ENCODE measurements around the gene CDCA8.
"Not testable (repeated sequence)": the region's sequence is repeated elsewhere in the genome, so short reads cannot be mapped to it uniquely, and the experiment has no call there.

Gene CDCA8

GRCh38 chr1:37732111-37732780 is 39.9 kb downstream of the CDCA8 start:
- H3K27me3 ChIP-seq = no peaks in the 10 kb centered on the region
- H3K4me2 ChIP-seq = no peak overlapping the region
- H4K20me1 ChIP-seq = peaks cover 0 to 6% (median 0%) of the 10 kb centered on the region in 11 experiments; a peak in 2 of 22 replicates
- H3K27ac ChIP-seq = no peak overlapping the region
- H3K4me3 ChIP-seq = no peak overlapping the region
- no peak for TF ChIP-seq Cebpa-rat (IDR thresholded peaks at IDR 0.05)
- H3K9ac ChIP-seq = no peak overlapping the region
- H3K4me1 ChIP-seq = peaks cover 0 to under 1% (median 0%) of the 10 kb centered on the region in 10 experiments; a peak in 1 of 20 replicates
- no peaks in the 10 kb centered on the region for H3K36me3 ChIP-seq
- H3K9me3 ChIP-seq (replicated peaks in 1 of 11) = 0 out of 22 replicates have a peak, but pooled peaks cover 0 to 4% (median 0%) of the 10 kb centered on the region in 11 experiments

DNA sequence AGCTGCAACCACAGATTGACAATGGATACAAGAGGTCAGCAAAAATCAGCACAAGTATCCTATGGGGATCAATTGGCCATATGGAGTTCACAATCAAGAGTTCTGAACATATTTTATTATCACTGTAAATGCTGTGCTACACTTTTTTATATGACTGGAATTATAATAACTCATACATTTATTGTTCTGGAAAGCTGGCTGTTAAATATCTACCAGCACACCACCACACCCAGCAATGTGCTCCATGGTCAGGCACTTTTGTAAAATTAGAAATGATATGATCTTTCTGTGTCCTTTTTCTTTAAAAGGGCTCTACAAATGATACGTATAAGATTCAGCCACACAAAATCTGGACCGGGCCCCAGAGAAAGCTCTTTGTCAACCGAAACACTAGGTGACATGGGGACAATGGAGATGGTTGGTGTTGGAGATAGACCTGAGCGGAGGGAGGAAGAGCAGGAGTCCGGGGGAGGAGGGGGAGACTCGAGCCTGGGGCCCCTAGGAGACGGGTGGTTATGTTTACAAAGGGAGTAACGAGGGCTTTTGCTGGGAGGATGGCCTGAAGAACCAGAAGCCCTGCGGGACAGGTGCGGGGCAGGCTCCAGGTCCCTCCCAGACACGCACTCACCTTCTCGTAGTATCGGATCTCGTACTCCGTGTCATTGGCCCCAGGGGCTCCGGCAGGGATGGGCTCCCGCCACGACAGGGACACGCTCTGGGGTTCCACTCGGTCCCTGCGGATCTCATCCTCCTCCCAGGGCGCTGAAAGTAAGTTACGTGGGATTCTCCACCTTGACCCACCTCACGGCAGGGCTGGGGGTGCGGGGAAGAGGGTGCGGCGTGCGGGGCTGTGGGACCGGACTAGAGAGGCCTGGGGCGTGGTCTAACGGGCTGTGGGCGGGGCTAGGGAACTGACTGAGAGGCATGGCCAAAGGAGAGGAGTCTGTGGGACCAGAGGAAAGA is 42.6 kb downstream of the CDCA8 start:
- no peak overlapping the region for H3K9ac ChIP-seq
- peaks cover 0 to 5% (median 0%) of the 10 kb centered on the region in 11 experiments; a peak in 1 of 22 replicates for H3K9me3 ChIP-seq (replicated peaks in 1 of 11)
- no peaks in the 10 kb centered on the region for H3K36me3 ChIP-seq
- TF ChIP-seq Cebpa-rat (IDR thresholded peaks at IDR 0.05) = no peak
- peaks cover 0 to 6% (median 0%) of the 10 kb centered on the region in 11 experiments; a peak in 1 of 22 replicates for H4K20me1 ChIP-seq
- no peak overlapping the region for H3K4me2 ChIP-seq
- H3K4me3 ChIP-seq = no peak overlapping the region
- no peak overlapping the region for H3K27ac ChIP-seq
- H3K4me1 ChIP-seq = no peaks in the 10 kb centered on the region
- H3K27me3 ChIP-seq = no peaks in the 10 kb centered on the region

GRCh38 chr1:37737975-37738374 is 45.7 kb downstream of the CDCA8 start:
- not testable (repeated sequence) for H3K4me1 ChIP-seq; H3K9me3 ChIP-seq (replicated peaks in 1 of 11); H3K4me3 ChIP-seq; H3K9ac ChIP-seq; H3K27me3 ChIP-seq; H3K36me3 ChIP-seq; H3K4me2 ChIP-seq; H4K20me1 ChIP-seq; H3K27ac ChIP-seq

DNA sequence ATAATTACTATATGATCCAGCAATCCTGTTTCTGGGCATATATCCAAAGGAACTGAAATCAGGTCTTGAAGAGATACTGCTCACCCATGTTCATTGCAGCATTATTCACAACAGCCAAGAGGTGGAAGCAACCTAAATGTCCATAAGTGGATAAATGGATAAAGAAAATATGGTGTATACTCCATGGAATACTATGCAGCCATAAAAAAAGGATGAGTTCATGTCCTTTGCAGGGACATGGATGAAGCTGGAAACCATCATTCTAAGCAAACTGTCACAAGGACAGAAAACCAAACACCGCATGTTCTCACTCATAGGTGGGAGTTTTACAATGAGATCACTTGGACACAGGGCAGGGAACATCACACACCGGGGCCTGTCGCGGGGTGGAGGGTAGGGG is 46.3 kb downstream of the CDCA8 start:
- H3K4me3 ChIP-seq; H3K36me3 ChIP-seq; H4K20me1 ChIP-seq; H3K27ac ChIP-seq; H3K27me3 ChIP-seq; H3K9me3 ChIP-seq (replicated peaks in 1 of 11); H3K4me1 ChIP-seq; H3K4me2 ChIP-seq; H3K9ac ChIP-seq: not testable (repeated sequence)

- no peaks in the 10 kb centered on the region for H4K20me1 ChIP-seq
- H3K9ac ChIP-seq = no peak overlapping the region
- no peaks in the 10 kb centered on the region for H3K36me3 ChIP-seq
- H3K27me3 ChIP-seq = no peaks in the 10 kb centered on the region
- H3K9me3 ChIP-seq (replicated peaks in 1 of 11) = peaks cover 0 to 5% (median 0%) of the 10 kb centered on the region in 11 experiments; a peak in 1 of 22 replicates
- no peak overlapping the region for H3K4me2 ChIP-seq
- no peak overlapping the region for H3K27ac ChIP-seq
- H3K4me1 ChIP-seq = no peaks in the 10 kb centered on the region
- H3K4me3 ChIP-seq = no peak overlapping the region
- TF ChIP-seq Cebpa-rat (IDR thresholded peaks at IDR 0.05) = no peak
These were observed 46.9 kb downstream of the CDCA8 start for GRCh38 chr1:37739222-37739621.

DNA sequence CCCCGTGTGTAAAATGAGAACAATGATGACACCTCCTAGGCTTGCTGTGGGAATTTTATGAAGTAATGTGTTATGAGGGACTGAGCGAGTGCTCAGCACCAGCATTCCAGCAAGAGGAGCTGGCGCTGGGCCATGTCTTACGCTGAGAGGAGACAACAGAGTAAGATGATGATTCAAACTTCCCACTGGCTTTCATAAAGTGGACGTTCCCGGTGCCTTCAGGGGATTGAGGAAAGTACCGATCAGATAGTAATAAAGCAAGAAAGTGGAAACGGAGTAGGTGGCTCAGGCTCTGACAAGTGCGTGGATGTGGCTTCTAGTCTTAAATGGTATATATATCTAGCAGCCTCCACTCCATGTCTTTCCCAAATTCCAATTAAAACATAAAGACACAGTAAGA is 48.8 kb downstream of the CDCA8 start:
- Histone ChIP-seq H3K4me1 (no peaks in the 10 kb centered on the region), H3K9ac (no peak overlapping the region), H3K9me3 (replicated peaks in 1 of 11) (peaks cover 0 to 9% (median under 1%) of the 10 kb centered on the region in 11 experiments; a peak in 5 of 22 replicates), H3K36me3 (no peaks in the 10 kb centered on the region), H3K4me3 (no peak overlapping the region), H3K27me3 (no peaks in the 10 kb centered on the region), H3K4me2 (no peak overlapping the region), H4K20me1 (no peaks in the 10 kb centered on the region), H3K27ac (no peak overlapping the region)
- TF ChIP-seq Cebpa-rat (IDR thresholded peaks at IDR 0.05) = no peak

- TF ChIP-seq Cebpa-rat (IDR thresholded peaks at IDR 0.05) = no peak
- H3K27me3 ChIP-seq = no peaks in the 10 kb centered on the region
- H3K4me1 ChIP-seq = no peaks in the 10 kb centered on the region
- no peak overlapping the region for H3K27ac ChIP-seq
- H3K36me3 ChIP-seq = no peaks in the 10 kb centered on the region
- H4K20me1 ChIP-seq = no peaks in the 10 kb centered on the region
- no peak overlapping the region for H3K9ac ChIP-seq
- H3K4me3 ChIP-seq = no peak overlapping the region
- peaks cover under 1 to 14% (median 6%) of the 10 kb centered on the region in 11 experiments; a peak in 18 of 22 replicates for H3K9me3 ChIP-seq (replicated peaks in 1 of 11)
- no peak overlapping the region for H3K4me2 ChIP-seq
These were observed 49.3 kb downstream of the CDCA8 start for GRCh38 chr1:37741662-37742061.

- Histone ChIP-seq H3K9me3 (replicated peaks in 1 of 11) (peaks cover 7 to 21% (median 13%) of the 10 kb centered on the region in 11 experiments; a peak in 20 of 22 replicates), H4K20me1 (no peaks in the 10 kb centered on the region), H3K27me3 (no peaks in the 10 kb centered on the region), H3K27ac (no peak overlapping the region), H3K4me1 (no peaks in the 10 kb centered on the region), H3K4me3 (no peak overlapping the region; a peak in 1 of 20 replicates), H3K4me2 (no peak overlapping the region), H3K9ac (no peak overlapping the region), H3K36me3 (no peaks in the 10 kb centered on the region)
- no peak for TF ChIP-seq Cebpa-rat (IDR thresholded peaks at IDR 0.05)
These were observed 54.5 kb downstream of the CDCA8 start for GRCh38 chr1:37746806-37747205.

DNA sequence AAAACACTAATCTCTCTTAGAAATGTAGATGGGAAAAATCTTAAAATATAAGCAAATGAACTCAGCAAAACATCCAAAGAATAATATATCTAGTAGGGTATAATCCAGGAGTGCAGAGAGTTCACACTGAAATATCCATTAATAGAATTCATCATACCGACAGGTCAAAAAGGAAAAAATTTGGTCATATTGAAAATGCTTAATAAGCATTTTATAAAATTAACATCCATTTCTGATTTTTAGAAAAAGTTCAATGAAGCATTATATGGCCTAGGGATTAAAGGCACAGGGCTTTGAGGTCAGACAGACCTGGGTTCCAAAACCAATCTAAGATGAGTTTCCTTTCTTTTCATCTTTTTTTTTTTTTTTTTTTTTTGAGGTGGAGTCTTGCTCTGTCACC is 56.2 kb downstream of the CDCA8 start:
- Histone ChIP-seq H3K4me1 (no peaks in the 10 kb centered on the region), H3K9ac (no peak overlapping the region), H3K4me2 (no peak overlapping the region), H3K36me3 (no peaks in the 10 kb centered on the region), H3K4me3 (no peak overlapping the region), H3K9me3 (replicated peaks in 1 of 11) (peaks cover 7 to 21% (median 13%) of the 10 kb centered on the region in 11 experiments; a peak in 20 of 22 replicates), H4K20me1 (no peaks in the 10 kb centered on the region), H3K27me3 (peaks cover 0 to 6% (median 0%) of the 10 kb centered on the region in 11 experiments; a peak in 6 of 22 replicates), H3K27ac (no peak overlapping the region)
- no peak for TF ChIP-seq Cebpa-rat (IDR thresholded peaks at IDR 0.05)
